HG03342 (cell line): Measurements from ENCODE around the gene NTMT1.

Experiments used
- ATAC-seq: cut with Tn5 transposase; IDR thresholded peaks from one replicate; pipeline ENCODE4 v1.9.1; 2021; ENCODE audit warnings: mild to moderate bottlenecking, moderate library complexity; ENCODE audit not compliant: unreplicated experiment

The NTMT1 gene

DNA sequence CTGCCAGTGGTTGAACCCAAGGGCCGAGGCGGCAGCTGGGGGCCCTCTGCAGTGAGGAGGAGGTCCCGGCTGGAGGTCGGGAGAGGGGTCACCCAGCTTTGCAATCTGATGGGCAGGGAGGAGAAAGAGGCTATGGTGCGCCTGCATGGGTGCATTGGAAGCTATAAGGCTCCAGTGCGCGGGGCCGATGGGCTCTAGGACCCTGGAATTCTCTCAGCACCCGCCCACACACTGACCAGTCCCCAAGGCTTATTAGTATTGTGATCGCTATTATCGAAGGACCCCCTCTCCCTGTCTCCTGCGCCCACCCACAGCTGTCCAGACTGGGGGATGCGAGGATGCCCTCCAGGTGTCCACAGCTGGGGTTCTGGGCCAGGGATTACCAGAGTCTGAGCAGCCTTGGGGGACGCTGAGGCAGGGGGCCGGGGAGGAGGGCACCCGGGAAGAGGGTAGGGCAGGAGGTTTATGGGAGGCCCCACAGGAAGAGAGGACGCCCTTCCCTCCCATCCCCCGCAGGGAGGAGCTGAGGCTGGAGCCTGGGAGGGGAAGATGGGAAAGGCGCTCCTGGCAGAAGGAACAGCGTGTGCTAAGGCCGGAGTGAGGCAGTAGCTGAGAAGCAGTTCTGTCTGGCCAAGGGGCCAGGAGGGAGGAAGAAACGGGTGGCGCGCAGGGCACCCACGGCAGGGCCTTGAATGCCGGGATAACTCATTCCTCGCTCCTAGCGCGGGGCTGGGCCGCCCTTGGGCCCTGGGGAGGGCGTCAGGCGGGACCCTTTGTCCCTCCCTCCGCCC lies 29.2 kb upstream of the NTMT1 start:
- ATAC-seq = no peak

DNA sequence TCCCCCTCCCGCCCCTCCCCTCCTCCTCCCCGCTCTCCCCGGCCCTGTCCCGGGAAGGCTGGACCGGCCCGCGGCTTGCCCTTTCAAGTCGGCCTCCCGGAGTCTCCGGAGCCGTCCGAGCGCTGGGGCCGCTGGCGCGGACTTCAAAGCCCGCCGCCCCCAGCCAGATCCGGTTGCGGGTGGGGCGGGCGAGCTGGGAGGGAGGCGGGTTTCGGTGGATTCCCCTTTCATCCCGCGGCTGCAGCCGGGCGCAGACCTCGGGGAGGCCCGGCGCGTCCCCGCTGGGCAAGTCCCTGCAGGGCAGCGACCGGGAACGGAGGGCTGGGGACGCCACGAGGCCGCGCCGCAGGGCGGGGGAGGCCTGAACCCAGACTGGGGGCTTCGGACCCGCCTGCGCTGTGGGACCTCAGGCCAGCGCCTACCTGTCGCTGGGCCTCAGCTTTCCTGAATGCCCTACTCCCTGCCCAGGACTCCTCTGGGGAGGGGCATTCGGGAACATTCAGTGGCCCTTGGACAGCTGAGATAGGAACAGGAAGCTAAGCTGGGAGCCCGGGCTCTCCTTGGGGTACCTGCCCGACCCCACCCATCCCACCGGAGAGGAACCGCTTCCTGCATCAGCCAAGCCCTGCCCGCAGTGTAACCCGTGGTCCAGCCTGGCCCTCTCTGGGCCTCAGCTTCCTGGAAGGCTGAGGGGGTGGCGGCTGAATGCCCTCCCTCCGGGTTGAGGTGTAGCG lies 28.4 kb upstream of the NTMT1 start:
- ATAC-seq = no peak

DNA sequence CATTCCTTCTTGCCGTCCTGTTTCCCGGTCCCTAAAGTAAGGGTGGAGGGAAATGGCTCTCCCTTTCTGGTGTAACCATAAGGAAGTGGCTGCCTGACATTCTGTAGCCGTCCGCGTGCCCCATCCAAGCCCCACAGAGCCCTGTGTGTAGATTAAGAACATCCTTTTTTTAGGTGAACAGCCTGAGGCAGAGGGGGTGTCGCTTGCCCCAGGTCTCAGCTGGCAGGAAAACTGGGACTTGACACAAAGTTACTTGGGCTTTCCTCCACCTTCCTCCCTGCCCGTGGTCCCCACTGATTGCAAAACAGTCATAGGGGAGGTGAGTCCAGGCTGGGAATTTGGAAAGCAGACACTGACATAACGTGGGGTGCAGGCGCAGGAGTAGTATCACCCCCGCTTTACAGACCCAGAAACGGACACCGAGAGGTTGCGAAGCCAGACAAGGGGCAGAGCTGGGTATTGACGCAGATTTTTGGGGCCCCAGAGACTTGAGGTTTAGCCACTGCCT lies 27.8 kb upstream of the NTMT1 start:
- no peak for ATAC-seq

DNA sequence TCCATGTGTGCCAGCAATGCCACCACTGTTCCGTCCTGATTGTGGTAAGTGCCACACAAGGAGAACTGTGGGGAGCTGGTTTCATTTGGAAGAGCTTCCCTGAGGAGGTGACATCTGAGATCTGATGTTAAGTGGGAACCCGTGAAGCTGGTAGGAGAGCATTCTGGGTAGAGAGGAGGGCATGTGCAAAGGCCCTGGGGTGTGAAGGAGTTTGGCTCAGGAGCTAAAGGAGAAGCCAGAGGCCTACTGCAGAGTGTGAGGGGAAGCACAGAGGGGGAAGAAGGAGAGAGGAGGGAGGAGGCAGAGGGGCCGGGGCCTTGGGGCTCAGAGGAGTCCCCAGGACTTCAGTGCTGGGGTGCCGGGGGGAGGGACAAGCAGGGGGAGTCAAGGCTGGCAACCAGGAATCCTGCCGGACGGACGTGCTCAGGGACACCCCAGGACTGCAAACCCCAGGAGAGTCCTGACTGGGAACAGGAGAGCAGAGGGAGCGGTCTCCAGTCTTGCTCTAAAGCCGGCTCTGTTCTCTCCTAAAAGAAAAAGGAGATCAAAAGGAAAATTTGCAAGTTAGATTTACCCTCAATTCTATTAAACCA lies 24.8 kb upstream of the NTMT1 start:
- no peak for ATAC-seq

DNA sequence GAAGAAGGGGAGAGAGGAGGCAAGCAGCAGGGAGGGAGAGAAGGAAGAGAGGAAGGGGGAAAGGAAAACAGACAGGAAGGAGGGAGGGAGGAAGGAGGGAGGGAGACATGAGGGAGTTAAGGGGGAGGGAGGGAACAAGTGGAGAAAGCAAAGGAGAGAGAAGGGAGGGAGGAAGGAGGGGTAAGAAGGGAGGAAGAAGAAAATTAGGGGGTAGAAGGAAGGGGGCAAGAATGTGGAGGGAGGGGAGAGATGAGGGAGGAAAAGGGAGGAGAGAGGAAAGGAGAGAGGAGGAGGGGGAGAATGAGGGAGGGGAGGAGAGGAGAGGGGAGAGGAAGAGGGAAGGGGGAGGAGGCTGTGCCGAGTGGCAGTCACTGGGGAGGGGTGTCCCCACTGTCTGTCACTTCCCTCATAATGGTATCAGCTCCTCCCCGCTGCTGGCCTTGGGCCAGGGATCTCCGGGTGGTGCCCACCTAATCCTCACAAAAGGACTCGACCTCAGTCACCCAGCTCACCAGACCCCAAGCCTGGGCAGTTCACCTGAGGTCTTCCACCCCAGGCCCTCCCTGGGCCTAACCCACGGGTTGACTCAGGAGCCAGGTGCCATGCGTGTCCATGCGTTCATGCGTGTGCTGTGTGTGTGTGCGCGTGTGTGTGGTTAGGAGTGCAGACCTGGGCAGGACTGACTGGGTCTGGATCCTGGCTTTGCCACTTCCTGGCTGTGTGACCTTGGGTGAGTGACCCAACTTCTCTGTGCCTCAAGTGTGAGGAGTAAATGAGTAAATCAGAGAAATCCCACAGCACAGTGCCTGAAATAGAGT lies 23.2 kb upstream of the NTMT1 start:
- ATAC-seq = no peak

DNA sequence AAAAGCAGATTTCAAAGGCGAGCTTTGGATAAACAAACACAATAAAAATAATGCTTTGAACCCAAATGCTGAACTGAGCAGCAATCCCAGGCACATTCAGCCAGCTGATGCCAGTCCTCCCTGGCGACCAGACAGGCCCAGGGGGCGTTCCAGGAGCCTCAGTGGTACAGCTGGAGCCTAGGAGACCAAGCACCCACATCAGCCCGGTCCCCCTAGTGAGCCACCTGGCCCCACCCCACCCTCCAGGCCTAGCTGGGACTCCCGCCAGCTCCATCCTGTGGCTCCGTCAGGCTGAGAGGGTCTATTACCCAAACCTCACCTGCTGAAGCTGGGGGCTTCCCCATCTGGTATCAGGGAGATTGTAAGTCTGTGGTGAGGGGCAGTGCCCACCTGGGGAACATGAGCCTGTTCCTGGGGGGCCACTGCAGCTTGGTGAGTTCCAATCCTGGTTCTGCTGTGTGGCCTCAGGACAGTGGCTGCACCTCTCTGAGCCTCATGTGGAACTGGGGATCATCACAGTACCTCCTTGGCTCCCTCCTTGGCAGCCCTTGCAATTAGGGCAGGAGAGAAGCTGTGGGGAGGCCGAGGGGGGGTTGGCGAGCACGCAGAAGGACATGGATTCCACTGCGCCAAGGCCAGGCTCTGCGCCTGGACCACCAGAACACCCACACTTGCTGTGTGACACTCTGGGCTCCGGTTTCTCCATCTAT lies 21.8 kb upstream of the NTMT1 start:
- no peak for ATAC-seq

DNA sequence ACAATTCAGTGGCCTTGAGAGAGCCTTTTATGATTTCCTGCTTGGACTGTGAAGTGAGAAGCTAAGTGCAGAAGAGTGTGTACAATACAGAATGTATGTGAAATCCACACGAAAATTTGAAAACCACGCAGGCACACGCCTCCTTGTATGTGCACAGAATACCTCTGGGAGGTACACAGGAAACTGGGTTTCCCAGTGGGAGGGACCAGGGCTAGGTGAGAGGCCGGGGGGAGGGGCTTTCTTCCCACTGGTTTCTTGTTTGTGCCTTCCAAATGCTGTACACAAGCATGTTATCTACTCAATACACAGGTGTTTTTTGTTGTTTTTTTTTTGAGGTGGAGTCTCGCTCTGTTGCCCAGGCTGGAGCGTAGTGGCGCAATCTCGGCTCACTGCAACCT lies 21.2 kb upstream of the NTMT1 start:
- no peak for ATAC-seq

DNA sequence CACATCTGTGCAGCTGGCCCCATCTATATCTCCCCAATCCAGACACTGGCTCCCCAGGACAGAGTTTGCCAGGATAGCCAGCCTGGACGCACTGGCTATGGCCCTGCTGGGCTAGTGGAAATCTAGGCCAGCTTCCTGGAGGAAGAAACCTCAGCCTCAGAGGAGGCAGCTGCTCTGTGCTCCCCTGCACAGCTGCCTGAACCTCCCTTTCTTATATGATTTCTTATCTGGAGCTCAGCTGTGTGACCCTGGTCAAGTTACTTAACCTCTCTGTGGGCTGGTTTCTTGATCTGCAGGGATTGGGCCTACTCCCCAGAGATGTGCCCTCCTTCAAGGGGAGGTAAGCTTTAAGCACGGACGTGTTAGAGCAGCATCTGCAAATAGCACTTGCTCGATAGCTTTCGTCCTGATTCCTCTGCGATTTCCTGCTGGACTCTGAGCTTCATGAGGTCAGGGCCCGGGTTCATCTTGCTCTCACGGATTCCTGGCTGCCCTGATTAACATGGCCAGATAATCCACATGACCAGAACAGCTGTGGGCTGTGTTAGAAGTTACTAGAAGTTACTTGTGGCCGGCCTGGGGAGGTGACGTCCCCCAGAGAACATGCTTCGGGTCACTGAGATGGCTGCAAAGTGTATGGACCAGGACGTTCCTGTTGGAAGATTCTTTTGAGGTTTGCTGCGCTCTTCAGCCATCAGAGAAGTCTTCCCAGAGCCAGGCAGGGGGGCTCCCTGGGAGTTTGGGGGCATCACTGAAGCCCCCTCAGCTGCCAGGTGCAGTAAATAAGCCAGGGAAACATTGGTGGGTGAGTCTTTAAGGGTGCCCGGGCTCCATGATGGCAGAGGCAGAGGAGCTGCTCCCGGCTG lies 19.6 kb upstream of the NTMT1 start:
- no peak for ATAC-seq

DNA sequence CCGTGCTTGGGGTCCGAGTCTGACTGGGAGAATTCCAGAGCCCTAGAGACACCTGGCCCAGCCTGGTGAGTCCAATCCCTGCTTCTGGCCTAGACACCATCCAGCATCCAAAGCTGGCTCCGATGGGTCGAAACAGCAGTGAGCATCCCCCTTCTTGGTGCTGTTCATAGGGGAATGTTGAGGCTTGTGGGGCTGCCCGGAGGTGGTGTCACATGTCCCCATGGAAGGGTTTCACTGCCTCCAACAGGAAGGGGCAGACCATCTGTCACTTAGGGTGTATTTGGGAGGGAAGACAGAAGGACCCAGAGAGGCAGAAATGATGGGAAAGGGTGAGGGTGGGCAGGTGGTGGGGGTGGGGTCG lies 19.0 kb upstream of the NTMT1 start:
- no peak for ATAC-seq

DNA sequence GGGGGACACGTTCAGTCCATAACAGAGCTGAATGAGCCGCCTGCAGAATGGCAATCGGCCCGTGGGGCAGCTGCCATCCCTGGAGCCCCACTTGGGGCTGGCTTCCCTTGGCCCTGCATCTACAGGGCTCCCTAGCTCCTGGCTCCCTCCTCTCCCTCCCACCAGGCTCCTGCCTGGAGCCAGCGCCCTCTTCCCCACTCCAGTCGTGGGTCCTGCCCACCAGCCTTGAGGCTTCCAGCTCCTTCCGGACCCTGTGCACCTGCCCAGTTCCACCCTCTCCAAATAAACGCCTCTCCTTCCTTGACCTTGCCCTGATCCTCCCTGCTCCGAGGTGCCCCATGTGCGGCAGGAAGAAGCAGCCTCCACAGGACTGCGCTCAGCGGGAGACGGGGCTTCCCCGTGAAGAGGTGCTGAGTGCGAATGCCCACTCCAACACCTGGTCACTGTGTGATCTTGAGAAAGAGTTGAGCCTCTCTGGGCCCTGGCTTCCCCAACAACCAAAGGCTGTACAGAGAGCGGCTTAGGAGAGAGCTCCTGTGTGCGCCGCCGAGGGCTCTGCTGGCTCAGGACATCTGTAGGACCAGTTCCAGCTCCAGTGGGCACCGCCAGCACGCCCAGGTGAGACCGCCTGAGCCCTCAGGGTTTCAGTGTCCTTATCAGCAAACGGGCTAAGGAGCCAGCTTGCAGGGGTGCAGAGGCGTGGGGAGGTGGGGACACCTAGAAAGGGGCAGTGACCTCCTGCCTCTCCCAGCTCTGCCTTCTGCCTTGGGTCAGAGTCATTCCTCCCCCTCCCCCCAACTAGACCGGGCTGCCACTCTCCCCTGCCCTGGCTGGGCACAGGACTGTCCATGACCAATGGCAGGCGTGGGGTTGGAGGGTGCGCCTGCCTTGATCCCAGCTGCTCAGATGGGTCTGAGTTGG lies 17.1 kb upstream of the NTMT1 start:
- ATAC-seq = no peak

DNA sequence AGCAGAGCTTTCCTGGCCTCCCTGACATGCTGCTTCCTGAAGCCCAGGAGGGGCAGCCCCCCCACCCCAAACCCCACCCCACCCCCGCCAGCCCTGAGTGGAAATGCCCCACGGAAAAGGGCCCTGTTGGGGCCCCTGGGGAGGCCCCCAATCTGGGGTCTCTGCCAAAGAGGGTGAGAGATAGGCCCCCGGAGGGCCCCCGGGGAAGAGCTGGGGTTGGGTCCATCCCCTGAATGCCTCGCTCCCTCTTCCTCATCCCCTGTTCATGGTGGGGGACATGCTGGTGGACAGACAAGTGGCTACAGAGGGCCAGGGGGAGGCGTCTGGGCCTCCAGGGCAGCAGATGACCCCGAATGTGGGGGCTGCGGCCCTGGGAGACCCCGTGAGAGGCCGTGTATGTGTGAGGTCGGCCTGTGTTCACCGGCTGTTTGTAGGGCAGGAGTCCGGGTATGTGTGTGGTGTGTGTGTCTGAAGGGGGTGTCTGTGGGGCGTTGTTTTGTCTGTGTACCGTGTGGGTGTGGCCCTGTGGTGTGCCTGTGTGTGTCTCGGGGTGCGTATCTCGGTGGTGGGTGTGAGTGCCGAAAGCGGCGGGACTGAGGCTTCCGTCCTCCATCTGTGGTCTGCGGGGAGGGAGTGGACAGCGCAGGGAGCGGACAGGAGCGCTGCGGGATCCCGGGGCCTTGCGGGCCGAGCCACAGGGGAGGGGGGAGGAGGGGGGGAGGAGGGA lies 16.3 kb upstream of the NTMT1 start:
- ATAC-seq = no peak

DNA sequence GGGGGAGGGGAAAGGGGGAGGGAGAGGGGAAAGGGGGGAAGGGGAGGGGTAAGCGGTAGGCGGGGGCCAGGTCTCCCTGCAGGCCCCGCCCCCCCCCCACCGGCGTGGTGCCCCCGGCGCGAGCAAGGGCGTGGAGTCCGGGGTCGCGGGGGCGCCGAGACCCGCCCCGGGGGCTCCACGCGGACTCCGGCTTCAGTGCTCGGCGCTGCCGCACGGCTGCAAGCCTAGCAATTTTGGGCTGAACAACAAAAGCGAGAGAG lies 15.8 kb upstream of the NTMT1 start:
- no peak for ATAC-seq

DNA sequence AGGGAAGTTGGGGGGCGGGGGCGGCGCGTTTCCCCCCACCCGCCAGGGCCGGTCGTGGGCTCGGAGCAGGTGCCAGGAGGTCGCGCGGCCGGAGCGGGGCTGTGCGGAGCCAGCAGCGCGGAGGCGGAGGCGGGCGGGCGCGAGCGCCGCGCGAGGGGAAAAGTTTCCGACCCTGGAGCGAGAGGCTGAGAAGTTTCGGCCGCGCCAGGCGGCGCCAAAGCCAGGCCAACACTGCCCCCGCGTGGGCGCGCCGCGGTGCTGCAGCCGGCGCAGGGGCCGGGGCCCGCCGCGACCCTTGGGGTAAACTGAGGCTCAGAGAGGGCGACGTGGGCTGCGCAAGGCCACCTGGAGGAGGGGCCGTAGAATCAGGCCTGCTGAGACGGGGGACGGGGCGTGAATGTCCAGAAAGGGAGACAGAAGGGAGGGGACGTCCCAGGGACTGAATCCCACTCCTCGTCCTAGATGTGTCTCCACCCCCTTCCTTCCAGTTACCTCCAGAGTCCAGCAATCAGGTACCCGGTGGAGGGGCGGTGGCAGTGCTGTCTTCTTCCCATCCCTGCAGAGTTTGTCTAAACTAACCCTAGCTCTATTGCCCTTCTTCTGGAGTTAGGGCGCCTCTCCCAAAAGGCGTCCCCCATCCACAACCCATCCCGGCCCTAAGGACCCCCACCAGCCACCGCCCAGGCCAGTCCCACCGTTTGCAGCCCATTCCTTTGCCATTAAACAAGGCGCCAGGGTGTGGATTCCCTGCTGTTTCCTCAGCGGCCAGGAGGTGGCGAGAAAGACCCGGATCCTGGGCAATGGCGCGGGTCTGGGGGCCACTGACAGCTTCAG lies 15.3 kb upstream of the NTMT1 start:
- ATAC-seq = no peak

DNA sequence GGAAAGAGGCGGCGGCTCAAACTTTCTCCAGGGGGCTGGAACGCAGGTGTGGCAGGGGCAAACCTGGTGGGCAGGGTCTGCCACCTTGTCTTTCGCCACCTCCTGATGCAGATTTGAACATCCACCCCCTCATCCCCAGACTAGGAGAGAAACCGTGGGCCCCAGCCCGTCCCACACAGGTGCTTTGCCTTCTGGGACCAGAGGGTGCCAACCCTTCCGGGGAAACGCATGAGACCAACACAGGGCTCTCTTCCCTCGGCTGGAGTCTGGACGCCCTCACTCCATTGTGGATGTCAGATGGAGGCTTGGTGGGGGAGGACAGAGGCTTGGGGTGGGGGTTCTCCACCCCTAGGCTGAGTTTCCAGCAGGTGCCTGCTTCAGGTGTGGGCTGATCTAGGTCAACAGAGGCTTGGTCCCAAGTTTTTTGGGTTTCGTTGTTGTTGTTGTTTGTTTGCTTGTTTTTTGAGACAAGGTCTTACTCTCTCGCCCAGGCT lies 14.6 kb upstream of the NTMT1 start:
- ATAC-seq = no peak

DNA sequence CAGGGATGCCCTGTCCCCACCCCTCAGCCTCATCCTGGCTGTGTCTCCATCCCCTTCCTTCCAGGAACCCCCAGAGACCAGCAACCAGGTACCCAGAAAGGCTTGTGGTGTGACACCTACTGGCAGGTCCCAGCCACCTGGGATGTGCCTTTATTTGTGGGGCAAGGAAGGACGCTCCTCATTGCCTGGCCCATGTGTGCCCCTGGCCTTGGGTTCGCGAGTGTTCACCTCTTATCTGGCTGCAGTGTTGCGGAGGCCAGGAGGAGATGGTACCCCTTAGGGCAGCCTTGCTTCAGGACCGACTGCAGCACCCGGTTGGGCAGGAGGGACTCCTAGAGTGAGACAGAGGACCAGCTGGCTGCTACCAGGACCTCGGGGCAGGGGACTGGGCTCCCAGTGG lies 13.8 kb upstream of the NTMT1 start:
- no peak for ATAC-seq

DNA sequence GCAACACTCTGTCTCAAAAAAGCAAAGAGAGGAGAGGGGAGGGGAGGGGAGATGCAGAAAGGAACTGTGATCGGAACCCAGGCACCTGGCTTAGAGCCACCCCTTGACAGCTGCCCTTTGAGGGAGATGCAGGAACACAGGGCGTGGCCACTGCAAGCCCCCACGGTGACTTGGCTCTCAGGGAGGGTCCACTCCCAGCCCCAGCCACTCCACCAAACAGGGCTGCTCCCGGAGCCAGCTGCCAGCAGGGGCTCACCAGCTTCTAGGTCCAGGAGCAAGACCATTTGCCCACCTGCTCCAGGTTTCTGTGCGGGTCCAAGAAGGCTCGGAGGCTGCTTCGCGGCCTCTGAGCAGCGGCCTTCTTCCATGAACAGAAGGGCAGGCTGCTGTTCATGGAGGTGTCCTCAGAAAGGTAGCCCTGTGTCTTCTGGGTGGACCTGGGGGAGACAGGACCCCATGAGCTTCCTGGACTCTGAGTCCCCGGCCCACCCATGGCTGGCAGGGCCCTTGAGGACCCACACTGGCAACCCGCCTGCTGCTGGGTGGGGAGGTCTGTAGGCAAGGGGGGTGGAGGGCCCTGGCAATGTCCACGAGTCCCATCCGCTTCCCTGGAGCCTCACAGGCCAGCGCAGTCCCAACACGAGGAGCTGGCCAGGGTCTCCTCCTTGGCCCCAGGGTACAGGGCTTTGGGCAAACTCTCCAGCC lies 13.0 kb upstream of the NTMT1 start:
- ATAC-seq = no peak
